HG03064 (cell line): Measurements from ENCODE around the gene STK40.

Experiments used
- ATAC-seq: cut with Tn5 transposase; IDR thresholded peaks from one replicate; pipeline ENCODE4 v1.9.1; 2021; ENCODE audit warnings: low read depth; ENCODE audit not compliant: unreplicated experiment

The STK40 gene

DNA sequence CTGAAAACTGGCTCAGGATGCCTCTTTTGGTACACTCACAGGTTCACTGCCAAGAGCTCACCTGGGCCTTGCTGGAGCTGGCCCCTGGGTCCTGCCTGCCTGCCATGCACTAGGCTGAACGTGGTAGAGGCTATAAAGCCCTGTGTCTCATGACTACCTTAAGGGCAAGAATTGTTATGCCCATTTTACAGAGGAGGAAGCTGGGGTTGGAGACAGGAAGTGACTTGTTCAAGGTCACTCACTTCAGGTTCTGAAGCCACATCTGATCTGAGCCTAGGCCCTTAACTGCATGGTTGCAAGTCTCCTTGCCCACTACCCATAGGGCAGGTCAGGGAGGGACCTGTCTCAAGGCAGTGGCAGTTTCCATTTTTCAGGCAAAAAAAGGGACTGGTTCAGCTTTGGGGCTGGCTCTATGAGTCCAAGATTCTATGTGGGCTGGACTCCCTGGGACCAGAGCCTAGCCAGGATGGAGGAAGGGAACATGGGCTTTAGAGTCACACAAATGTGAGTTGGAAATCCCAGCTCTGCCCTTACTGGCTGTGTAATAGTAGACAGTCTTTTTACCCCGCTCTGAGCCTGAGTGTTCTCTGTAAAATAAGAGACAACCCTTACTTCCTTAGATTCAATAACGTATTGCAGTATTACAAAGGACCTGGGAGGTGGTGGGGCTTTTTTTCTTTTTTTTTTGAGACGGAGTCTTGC is 7.8 kb downstream of the STK40 start:
- no peak for ATAC-seq

GRCh38 chr1:36372617-36373016 is 13.1 kb downstream of the STK40 start:
- ATAC-seq: no peak

DNA sequence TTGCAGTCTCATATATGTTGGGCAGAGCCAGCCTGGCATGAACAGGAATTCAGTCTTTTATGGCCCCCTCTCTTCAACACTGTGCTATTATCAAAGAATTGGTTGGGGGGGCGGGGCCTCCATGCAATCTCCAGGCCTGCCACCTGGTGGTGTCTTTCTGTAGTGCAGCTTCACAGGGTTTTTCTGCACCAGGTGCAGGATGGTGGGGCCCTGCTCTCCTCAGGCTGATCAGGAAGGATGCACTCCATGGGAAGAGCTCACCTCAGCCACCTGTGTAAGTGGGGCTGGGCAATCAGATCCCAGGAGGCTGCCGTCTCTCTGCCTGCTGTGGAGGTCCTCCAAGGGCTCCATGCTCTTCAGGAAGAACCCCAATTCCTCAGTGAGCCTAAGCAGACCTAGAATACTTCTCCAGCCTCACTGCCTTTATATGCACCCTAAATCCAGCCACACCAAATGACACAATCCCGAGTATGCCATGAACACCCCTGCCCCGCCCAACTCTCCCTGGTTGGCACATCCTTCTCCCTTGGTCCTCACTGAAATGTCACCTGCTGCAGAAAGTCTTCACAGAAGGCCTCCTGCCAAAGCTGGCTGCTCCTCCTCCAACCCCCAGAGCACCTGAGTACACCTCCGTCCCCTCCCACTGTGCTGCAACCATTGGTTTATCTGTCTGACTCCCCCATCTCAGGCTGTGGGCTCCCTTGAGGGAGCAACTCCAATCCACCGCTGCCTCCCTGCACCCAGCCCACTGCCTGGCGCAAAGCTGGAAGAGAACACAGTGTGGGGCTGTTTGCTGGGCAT is 16.5 kb downstream of the STK40 start:
- no peak for ATAC-seq

DNA sequence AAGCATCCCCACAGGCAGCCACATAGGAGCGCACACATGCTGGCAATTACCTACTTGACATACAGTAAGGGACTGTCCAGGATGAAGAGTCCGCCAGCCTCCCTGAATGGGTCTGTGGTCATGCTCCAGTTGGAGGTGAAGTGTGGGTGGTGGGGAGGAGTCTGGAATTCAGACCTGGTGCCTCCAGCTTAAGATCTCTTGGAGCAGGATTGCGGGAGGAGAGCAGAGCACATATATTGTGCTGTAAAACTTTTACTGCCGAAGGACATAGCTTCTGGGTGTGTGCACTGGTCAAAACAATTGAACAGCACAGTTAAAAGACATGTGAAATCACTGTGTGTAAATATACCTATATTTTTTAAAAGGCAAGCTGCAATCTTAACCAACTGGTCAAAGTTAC is 17.9 kb downstream of the STK40 start:
- ATAC-seq: no peak

DNA sequence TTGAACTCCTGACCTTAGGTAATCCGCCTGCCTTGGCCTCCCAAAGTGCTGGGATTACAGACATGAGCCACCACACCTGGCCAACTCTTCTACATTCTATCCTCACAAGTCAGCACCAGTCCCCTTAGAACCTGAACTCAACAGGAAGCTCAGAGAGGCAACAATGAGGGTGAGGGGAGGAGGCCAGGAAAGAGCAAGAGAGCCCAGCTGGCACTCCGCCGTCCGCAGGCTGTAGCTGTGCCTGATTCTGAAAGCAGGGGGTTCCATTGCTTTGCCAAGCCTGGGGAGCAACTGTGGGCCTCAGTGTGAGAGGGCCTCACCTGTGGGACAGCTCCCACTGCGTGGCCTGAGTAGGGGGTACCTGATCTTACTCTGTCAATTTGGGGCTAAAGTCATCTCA is 18.7 kb downstream of the STK40 start:
- no peak for ATAC-seq

DNA sequence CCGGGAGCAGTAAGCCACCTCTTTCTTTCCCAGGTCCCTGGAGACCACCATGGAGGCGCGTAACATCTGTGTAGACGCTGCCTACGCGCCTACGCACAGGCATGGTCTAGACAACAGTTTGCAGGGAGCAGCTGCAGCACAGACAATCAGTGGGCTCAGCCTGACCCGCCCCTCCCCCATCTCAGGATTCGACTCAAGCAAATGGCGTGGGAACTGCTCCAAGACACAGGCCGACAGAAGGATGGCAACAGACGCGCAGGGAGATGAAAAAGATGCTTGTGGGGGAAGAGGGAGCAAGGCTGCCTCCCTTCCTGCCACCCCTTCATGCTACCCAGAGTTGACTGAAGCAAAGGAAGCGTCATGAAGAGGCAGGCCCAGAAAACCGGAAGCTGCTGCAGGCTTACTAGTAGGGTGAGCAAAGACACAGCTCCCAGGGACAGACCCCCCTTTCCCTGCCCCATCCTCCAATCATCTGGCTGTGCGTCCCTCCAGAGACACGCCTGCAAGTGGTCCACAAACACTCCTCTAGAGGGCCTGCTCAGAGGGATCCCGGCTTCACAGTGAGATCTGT is 19.5 kb downstream of the STK40 start:
- no peak for ATAC-seq

- ATAC-seq: no peak
Measured at GRCh38 chr1:36365381-36365780, 20.3 kb downstream of the STK40 start.

- ATAC-seq: no peak
Measured at GRCh38 chr1:36359911-36360550, 25.7 kb downstream of the STK40 start.

- no peak for ATAC-seq
Measured at GRCh38 chr1:36359383-36359782, 26.3 kb downstream of the STK40 start.

GRCh38 chr1:36358514-36359084 is 27.1 kb downstream of the STK40 start:
- no peak for ATAC-seq

- ATAC-seq: no peak
Measured at GRCh38 chr1:36355811-36356210, 29.9 kb downstream of the STK40 start.

- ATAC-seq: no peak
Measured at GRCh38 chr1:36354486-36354885, 31.2 kb downstream of the STK40 start.

DNA sequence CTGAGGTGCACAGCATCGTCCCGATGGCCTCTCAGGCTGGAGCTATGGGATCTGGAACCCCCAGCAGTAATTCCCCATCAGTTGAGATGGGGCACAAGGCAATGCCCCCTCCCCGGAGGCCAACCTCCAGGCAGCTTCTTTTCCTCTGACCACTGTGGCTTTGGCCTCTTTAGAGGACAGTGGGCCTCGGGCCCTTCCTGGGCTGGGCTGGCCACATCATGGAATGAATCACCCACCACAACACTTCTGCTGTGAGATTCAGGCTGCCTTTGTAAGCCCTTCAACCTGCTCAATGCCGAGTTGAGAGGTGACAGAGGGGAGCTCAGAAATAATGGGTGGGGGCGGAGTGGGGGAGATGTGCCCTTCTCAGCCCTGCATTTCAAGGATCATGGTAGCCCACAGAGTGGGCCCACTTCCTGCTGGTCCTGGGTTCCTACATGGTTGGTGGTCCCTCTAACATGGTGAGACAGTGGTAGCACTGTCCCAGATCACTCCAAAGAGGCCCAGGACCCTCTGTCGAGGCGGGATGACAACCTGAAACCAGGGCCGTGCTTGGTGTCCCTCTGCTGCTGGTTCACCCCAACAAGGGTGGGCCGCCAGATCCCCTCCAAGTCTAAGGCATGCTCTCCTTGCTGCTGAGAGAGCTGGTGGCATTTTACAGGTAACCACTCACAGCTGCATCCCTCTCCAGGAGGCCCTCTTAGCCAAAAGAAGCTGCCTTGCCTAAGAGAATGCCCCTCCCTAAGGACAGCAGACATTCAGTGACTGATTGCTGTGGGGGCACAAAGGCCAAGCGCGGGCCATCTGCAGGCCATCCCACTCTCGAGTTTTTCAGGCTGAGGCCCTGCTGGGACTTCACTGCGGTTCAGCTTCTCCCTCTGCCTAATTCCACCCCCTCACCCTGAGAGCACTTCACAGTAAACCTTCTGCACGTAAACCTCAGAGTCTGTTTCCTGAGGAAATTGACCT is 32.5 kb downstream of the STK40 start:
- no peak for ATAC-seq

GRCh38 chr1:36352125-36352909 is 33.4 kb downstream of the STK40 start:
- ATAC-seq: no peak

DNA sequence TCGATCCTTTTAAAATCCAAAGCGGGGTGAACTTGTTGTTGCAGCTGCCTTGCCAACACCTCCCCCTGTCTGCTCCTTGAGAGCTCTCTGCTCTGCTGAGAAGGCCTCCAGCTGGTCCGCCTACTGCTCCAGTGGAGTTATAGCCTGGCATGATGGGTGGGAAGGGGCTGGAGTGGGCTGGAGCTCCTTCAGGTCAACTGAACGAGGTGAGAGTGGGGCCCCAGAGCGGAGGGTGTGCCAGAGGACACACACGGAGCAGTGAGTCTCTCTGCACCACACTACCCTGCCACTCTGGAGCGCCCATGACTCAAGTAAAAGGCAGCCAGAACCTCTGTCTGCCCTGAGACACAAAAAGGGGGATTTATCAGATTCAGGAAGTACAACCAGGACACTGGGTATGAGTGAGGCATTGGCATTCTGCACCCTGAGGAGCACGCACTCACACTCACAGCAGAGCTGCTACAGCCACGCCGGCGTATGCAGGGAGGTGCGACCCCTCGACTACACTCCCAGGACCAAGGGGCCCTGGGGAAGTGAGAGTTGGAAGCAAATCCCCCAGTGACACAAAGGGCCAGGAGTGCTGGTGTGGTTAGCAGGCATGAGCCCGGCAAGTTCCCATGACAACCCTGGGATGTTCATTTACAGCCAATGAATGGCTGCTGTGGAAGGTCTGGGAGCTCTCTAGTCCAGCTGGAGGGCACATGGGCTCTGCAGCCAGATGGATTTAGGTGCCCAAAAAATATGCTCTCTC is 34.3 kb downstream of the STK40 start:
- ATAC-seq: no peak

- no peak for ATAC-seq
Measured at GRCh38 chr1:36350659-36351226, 35.0 kb downstream of the STK40 start.

GRCh38 chr1:36349839-36350238 is 35.9 kb downstream of the STK40 start:
- ATAC-seq: no peak

GRCh38 chr1:36349241-36349671 is 36.5 kb downstream of the STK40 start:
- ATAC-seq: no peak
